T47D (cell line): ENCODE data around the gene DDAH2.
A peak's percentile ranks its signal among the peaks of the same experiment; 100 is the strongest.

Source experiments
- DNase-seq, 2 experiments: peaks; one replicate each; pipeline versions ENCODE4 v3.0.0 to v3.0.0-alpha.2; 2011 to 2012; ENCODE audit warnings: low read depth in 1 of 2, low spot score in 1 of 2
- JUND ChIP-seq: IDR thresholded peaks from 2 replicates; pipeline ENCODE4 v1.6.1; 2012; ENCODE audit warnings: low read depth
- in situ Hi-C: cut with HindIII; loops from 2 replicates; pipeline ENCODE4 v1.10.0; 2016; ENCODE audit warnings: low sequenced_read_pairs, low pct_unique_long_range_greater_than_20kb

Gene DDAH2

DNA sequence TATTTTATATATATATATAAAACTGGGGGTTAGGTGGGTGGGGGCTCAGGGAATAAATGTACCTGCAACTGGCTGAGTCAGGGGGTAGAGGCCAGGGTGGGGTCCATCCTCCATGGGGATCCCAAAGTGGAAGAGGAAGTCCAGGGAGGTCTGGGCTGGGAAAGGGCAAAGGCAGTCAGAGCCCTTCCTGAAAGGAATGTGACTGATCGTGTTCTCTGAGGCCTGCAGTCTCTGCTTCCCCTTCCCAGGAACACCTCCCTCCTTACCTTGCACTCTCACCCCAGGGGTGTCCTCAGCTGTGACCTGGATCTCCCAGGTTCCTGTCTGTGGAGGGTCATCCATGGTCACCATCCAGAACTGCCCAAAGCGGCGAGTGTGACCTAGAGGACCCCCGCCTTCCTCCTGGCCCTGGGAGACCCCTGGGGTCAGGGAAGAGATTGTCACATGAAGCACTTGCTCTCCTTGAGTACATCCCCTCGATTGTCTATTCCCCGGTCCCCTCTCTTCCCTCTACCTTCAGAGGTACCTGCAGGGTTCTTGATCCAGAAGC lies 38.1 kb upstream of the DDAH2 start:
- in situ Hi-C loops, result no loop called here
- TF ChIP-seq JUND, result no peak
- peak; percentile 46 to 52 for DNase-seq

DNA sequence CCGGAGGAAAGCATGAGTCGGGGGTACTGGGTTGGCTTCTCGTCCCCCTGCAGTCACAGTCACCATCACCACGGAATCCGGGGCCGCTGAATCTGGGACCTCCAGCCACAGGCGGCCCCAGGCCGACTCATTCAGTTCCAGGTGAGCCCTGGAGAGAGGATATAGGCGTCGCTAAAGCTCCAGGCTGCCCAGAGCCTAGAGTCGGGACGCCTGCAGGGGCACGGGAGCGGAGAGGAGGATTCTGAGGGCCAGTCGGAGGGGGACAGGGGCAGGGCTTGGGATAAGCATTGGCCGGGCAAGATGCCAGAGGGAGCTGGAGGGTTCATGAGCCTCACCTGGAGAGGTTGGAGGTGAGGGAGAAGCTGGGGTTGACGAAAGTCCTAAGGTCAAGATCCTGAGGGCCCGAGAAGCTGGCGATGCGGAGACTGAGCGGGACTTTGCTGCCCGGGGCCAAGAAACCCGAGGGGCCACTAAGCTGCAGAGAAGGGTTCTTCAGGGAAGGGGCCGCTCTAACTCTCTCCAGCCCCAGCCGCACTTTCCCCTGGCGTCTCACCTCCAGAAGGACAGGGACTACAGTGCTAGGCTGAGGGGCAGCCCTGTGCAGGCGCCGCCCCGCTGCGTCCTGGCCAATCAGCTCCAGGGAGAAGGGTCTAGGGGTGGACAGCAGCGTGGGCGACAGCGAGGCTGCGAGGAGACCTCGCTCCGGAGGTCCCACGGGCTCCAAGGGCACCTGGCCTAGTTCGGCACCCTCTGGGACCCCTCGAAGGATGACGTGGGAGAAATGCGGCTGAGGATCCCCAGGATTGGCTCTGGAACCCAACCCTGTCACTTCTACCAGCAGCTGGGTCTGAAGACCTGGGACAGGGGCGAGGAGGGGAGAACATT lies 37.1 kb upstream of the DDAH2 start:
- in situ Hi-C loops, result no loop called here
- no peak for TF ChIP-seq JUND
- DNase-seq, result no peak

DNA sequence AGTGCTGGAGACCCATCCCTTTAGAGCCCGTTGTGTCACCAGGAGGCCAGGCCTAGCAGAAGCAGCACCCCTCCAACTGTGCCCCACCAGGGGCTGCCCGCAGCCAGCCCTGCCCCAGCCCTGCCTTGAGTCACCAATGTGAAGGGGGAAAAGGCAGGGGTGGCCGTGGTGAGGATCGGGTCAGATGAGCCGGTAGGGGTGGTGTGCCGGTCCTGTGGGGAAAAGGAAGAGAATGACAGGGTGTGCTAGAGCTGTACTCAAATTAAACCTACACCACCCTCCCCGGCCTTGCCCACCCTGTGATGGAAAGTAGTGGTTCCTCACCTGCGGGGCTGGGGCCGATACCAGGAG lies 36.4 kb upstream of the DDAH2 start:
- DNase-seq, result no peak
- TF ChIP-seq JUND, result no peak
- in situ Hi-C loops, result no loop called here

DNA sequence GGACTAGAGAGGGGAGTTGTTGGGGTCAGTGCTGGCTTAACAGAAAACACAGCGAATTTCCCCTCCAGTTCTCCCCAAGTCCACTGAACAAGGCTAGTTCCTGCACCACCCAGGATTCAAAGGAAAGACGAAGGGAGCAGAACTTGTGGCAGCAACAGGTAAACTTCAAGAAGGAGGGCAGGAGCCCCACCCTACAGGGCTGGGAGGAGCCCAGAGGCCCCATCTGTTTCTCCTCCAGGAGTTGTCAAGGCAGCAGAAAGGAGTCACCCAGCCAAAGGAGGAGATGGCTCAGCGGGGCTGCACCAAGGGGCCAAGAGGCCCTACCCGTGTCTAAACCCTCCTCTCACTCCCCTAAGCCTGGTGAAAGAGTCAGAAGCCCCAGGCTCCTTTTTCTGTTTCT lies 35.1 kb upstream of the DDAH2 start:
- in situ Hi-C loops, result no loop called here
- TF ChIP-seq JUND, result no peak
- DNase-seq, result no peak

DNA sequence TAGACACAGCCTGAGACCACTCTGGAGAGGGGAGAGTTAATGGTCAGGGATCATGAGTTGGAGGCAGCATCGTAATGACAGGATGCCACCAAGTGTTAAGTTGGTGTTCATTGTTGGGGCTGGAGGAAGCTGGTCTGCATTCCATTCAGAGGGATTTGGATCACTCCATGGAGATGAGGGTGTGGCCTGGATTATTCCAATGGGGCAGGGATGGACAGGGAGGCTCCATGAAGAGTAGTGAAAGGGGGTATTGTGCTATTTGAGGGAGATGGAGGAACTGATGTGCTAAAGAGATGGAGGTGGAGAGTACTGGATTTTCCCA lies 34.5 kb upstream of the DDAH2 start:
- peak; percentile 55 to 84 for DNase-seq
- no peak for TF ChIP-seq JUND
- in situ Hi-C loops, result no loop called here

DNA sequence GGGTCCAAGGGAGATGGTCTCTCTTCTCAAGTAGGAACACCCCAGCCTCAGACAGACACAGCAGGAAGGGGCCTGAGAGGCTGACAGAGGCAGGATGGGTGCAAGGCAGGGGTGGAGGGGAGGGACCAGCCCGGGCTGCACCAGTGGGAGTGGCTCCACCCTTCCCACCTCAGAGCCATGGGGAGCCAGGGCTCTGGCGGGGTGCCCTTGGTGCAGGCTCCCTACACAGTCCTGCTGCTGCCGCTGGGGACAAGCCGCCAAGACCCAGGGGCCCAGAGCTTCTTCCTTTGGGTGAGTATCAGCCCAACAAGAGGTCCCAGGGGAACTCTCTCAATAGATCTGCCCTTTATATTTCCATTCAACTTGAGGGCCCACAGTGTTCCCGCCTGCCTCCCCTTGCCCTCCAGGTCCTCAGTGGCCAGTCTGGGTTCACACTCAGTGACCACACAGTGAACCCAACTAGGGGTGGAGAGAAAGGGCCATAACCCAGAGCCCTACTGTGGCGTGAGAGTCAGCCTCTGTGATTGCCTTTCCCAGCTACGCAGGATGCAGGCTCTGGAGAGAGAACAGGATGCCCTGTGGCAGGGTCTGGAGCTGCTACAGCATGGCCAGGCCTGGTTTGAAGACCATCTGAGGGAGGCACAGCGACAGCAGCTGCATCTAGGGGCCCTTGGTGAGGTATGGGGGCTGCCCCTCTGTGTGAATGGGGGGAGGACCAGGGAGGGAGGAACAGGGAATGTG lies 33.9 kb upstream of the DDAH2 start:
- DNase-seq, result no peak
- in situ Hi-C loops, result no loop called here
- TF ChIP-seq JUND, result no peak

DNA sequence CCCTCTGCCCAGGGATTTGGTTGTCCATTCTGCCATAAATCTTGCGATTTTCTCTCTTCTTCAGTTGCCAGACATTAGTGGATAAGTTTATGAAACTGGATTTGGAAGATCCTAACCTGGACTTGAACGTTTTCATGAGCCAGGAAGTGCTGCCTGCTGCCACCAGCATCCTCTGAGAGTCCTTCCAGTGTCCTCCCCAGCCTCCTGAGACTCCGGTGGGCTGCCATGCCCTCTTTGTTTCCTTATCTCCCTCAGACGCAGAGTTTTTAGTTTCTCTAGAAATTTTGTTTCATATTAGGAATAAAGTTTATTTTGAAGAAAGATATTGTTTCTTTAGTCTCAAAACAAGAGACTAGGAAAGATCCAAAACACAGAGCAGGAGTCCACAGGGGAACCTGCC lies 33.3 kb upstream of the DDAH2 start, which contains the start of gene SAPCD1:
SAPCD1 (plus strand) TSS at position 301 of the 400 bp plus-strand sequence. CDS start 399 bp downstream, outside the sequence.
- no peak for TF ChIP-seq JUND
- DNase-seq, result no peak
- in situ Hi-C loops, result no loop called here

DNA sequence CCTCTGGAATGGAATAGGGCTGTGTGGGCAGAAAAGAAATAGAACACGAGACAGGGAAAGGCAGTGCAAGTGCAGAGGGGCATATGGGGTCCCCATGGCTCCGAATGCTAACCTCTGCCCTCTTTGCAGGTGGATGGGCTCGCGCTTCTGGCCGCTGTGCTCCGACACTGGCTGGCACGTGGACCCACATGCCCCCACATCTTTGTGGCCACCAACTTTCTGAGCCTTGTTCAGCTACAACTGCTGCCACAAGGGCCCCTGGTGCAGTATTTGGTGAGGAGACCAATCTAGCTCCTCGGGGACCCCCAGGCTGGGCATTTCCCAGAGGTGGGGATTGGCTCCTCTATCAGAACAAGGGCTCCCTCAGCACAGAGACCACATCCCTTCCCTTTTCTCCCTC lies 32.2 kb upstream of the DDAH2 start:
- no peak for DNase-seq
- TF ChIP-seq JUND, result no peak
- in situ Hi-C loops, result no loop called here

DNA sequence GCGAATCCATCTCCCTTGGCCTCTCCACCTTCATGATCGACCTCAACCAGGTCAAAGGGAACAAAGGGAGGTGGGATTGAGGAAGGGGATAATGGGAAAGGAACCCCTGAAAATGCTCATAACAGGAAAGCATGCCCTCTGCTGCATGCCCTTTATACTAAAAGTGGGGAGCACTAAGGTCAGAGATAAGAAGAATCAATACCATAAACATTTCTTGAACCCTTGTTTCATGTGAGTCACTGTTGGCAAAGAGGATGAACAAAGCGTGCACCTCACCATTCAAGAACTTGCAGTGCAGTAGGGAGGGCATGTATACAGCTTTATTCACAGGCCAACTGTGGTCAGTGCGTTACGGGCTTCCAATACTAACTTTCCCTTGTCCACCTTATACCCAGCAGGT lies 31.7 kb upstream of the DDAH2 start:
- in situ Hi-C loops, result no loop called here
- DNase-seq, result no peak
- TF ChIP-seq JUND, result no peak

DNA sequence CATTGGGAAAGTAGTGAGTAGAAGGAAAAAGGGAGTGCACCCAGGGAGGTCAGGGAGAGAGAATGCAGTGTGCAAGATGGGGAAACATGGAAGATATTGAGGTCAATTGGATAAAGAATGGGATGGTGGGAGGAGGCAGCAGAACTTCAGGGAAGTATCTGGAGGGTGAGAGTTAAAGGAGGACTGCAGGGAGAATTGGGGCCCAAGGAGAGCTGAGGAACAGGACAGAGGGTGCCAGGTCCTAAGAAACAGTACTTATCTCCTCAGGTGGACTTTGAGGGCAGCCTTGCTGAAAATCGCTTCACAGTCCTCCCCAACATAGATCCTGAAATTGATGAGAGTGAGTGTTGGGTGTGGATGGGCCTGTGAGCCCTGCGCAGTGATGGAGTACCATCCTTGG lies 29.2 kb upstream of the DDAH2 start:
- no peak for TF ChIP-seq JUND

DNA sequence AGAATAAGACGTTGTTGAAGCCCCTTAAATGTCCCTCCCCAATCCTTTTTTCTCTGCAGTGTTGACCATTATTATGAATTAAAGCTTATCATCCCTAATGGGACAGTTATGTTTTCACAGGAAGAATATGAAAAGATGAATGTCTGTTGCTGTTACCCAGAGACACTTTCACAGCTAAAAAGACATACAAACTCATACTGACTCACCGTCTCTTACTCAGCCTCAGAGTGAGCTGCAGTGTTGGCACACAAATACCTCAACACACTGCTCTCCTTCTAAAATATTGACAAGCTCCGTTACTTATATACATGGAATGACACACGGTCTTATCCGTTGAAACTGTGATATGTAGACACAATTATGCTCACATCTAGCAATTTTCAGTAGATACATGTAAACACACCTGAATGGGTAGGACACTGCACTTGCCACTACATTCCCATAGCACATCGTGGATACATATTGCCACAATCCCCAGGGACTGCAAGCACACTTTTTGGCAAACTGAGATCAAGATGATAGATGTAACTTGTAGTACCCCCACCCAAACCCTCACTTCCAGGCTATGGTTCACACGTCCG lies 23.7 kb upstream of the DDAH2 start:
- no peak for DNase-seq
- no peak for TF ChIP-seq JUND
- in situ Hi-C loops, result no loop called here

More for the DNA sequence above, 29.2 kb upstream of the DDAH2 start:
- no peak for DNase-seq
- in situ Hi-C loops, result no loop called here

DNA sequence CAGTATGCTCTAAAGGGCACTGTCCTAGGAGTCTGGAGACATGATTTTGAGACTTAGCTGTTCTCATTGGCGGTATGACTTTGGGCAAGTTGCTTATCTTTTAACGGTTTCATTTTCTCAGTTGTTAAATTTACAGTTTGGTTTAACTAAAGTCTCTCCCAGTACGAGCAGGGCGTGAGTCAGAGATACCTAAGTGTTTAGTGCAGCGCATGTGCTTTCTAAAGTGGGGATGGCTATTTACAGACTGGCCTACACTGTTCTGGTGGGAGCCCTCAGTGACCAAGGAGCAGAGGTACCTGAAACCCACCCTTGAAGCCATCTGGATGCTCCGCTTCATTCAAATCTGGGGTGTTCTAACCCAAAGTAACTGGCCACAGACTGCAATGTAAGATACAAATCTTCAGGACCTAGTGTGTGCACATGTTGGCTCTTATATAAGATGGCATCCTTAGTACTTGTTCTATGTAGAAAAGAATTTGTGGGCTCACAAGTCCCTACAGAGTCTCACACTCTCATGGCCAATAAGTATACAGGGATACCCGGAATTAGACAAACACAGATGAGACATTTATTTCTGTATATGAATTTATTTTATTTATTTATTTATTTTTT lies 21.4 kb upstream of the DDAH2 start:
- no peak for TF ChIP-seq JUND
- no peak for DNase-seq
- in situ Hi-C loops, result no loop called here
